HepG2 (cell line): Measurements from ENCODE around the gene DAD1. TPM values are rescaled to one million over a fixed set of nuclear protein-coding genes. Genes with fewer than 3 reads are reported as not detected.
A peak's percentile ranks its signal among the peaks of the same experiment; 100 is the strongest.

Source experiments
- HOXA5 ChIP-seq: sonication (generic); formaldehyde crosslinking; IDR thresholded peaks from 2 replicates; pipeline ENCODE4 v1.4.0; 2020; ENCODE audit warnings: missing genetic modification reagents
- MIXL1 ChIP-seq: IDR thresholded peaks from 2 replicates; pipeline ENCODE4 v1.6.1; 2016
- NBN ChIP-seq: fragments of 450-650 bp; conservative IDR thresholded peaks from 2 replicates; pipeline ENCODE4 v1.6.1; 2017
- PCBP2 ChIP-seq: fragments of 200-400 bp; formaldehyde crosslinking; optimal IDR thresholded peaks from 2 replicates; pipeline ENCODE3; 2018; ENCODE audit warnings: low read length, low read depth; ENCODE audit not compliant: poor library complexity, severe bottlenecking
- RAD51 ChIP-seq: fragments of 450-650 bp; IDR thresholded peaks from 2 replicates; pipeline ENCODE4 v1.6.1; 2016; ENCODE audit warnings: borderline replicate concordance
- ZNF326 ChIP-seq: sonication (generic); formaldehyde crosslinking; IDR thresholded peaks from 2 replicates; pipeline ENCODE4 v1.4.0; 2020; ENCODE audit warnings: missing genetic modification reagents, borderline replicate concordance
- ZNF33B ChIP-seq: sonication (generic); formaldehyde crosslinking; IDR thresholded peaks from 2 replicates; pipeline ENCODE4 v1.5.1; 2020; ENCODE audit warnings: mild to moderate bottlenecking, missing genetic modification reagents
- ZNF530 ChIP-seq: sonication (generic); formaldehyde crosslinking; IDR thresholded peaks from 2 replicates; pipeline ENCODE4 v1.5.0; 2020; ENCODE audit warnings: low read depth, mild to moderate bottlenecking, missing genetic modification reagents
- polyA plus RNA-seq, 8 experiments: library from polyadenylated mRNA; depleted of rRNA in 3 of 8; stranded (reverse) in 7 of 8; unstranded in 1 of 8; fragments of >200 nt; fragmentation: Illumina TruSeq in 4 of 8; extraction: Trizol in 4 of 8; gene quantifications; 2 replicates each; pipeline versions ENCODE4 v1.2.1 to v1.2.3, GENCODE V29; 2011 to 2016; ENCODE audit warnings: low read depth in 4 of 8, missing spikeins in 1 of 8, mixed read lengths in 1 of 8; ENCODE audit not compliant: insufficient read depth in 1 of 8
- total RNA-seq, 5 experiments: library from RNA; depleted of rRNA; stranded (reverse); fragments of >200 nt; fragmentation: Illumina TruSeq; extraction: Trizol; gene quantifications; 2 replicates each; pipeline ENCODE4 v1.2.3, GENCODE V29; 2016; ENCODE audit warnings: low read depth in 1 of 5
- TF ChIP-seq, protein P1 (sequence below): sonication (generic); formaldehyde crosslinking; IDR thresholded peaks from 2 replicates; pipeline ENCODE4 v1.4.0; 2020; ENCODE audit warnings: missing genetic modification reagents
- TF ChIP-seq, protein P2 (sequence below): sonication (generic); formaldehyde crosslinking; IDR thresholded peaks from 2 replicates; pipeline ENCODE4 v1.8.1; 2023; ENCODE audit warnings: mild to moderate bottlenecking, missing genetic modification reagents
- TF ChIP-seq, protein P3 (sequence below): sonication (generic); formaldehyde crosslinking; IDR thresholded peaks from 2 replicates; pipeline ENCODE4 v1.4.0; 2020; ENCODE audit warnings: mild to moderate bottlenecking, low read depth, missing genetic modification reagents
- TF ChIP-seq, protein P4 (sequence below): sonication (generic); formaldehyde crosslinking; IDR thresholded peaks from 2 replicates; pipeline ENCODE4 v1.5.1; 2020; ENCODE audit warnings: missing genetic modification reagents, mild to moderate bottlenecking, borderline replicate concordance
- TF ChIP-seq, protein P5 (sequence below): sonication (generic); formaldehyde crosslinking; conservative IDR thresholded peaks from 2 replicates; pipeline ENCODE4 v1.4.0; 2020; ENCODE audit warnings: missing genetic modification reagents
- TF ChIP-seq, protein P6 (sequence below): IDR thresholded peaks from 2 replicates; pipeline ENCODE4 v1.6.1; 2016; ENCODE audit warnings: mild to moderate bottlenecking
- TF ChIP-seq, protein P7 (sequence below): sonication (generic); formaldehyde crosslinking; IDR thresholded peaks from 2 replicates; pipeline ENCODE4 v1.5.0; 2020; ENCODE audit warnings: mild to moderate bottlenecking, missing genetic modification reagents

DAD1 gene
- total and polyA plus RNA-seq, 2 of the 13 experiments (the other 11 are each of a cell fraction or from before 2014, with no cell fraction given) = 558 to 626 TPM

DNA sequence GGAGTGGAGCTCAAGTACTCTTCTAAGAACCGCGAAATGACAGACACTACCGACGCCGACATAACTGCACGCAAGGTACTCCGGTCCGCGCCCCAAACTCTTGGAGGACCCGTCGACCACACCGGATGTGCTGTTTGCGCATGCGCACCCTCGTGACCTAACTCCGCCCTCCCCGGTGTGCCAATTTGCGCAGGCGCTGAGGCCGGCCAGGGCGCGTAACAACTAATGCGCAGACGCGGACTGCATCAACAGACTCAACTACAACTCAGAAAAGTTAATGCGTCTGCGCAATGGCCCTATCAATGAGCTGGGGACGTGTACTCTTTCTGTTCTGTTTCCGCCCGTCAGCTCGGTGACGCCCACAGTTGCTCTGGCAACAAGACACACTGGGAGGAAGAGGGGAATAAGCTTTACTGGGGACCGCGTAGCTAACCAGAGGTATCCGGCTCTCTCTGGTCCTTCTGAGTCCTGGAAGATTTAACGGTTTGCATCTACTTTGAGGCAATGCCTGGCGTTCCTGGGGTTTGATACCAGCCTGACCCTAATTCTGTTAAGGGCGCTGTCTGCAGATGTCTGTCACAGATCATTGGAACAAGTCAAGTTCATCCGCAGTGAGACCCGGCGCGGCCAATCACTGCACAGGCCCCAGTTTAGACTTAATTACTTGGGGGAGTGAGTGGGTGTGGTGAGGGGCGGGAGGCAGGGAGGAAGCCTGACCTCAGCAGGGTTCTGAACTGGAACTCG is at the start of gene DAD1 (continued):
- TF ChIP-seq, protein P1, sequence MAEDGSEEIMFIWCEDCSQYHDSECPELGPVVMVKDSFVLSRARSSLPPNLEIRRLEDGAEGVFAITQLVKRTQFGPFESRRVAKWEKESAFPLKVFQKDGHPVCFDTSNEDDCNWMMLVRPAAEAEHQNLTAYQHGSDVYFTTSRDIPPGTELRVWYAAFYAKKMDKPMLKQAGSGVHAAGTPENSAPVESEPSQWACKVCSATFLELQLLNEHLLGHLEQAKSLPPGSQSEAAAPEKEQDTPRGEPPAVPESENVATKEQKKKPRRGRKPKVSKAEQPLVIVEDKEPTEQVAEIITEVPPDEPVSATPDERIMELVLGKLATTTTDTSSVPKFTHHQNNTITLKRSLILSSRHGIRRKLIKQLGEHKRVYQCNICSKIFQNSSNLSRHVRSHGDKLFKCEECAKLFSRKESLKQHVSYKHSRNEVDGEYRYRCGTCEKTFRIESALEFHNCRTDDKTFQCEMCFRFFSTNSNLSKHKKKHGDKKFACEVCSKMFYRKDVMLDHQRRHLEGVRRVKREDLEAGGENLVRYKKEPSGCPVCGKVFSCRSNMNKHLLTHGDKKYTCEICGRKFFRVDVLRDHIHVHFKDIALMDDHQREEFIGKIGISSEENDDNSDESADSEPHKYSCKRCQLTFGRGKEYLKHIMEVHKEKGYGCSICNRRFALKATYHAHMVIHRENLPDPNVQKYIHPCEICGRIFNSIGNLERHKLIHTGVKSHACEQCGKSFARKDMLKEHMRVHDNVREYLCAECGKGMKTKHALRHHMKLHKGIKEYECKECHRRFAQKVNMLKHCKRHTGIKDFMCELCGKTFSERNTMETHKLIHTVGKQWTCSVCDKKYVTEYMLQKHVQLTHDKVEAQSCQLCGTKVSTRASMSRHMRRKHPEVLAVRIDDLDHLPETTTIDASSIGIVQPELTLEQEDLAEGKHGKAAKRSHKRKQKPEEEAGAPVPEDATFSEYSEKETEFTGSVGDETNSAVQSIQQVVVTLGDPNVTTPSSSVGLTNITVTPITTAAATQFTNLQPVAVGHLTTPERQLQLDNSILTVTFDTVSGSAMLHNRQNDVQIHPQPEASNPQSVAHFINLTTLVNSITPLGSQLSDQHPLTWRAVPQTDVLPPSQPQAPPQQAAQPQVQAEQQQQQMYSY (CRISPR knock-in tag) = no peak
- TF ChIP-seq MIXL1 (CRISPR knock-in tag) (peak; percentile 71), ZNF326 (CRISPR knock-in tag) (no peak; the same call in 1 of the 2 replicates), ZNF530 (CRISPR knock-in tag) (no peak), NBN (no peak), PCBP2 (no peak), HOXA5 (CRISPR knock-in tag) (peak; percentile 46), ZNF33B (CRISPR knock-in tag) (peak; percentile 94), RAD51 (no peak)
- TF ChIP-seq, protein P2, sequence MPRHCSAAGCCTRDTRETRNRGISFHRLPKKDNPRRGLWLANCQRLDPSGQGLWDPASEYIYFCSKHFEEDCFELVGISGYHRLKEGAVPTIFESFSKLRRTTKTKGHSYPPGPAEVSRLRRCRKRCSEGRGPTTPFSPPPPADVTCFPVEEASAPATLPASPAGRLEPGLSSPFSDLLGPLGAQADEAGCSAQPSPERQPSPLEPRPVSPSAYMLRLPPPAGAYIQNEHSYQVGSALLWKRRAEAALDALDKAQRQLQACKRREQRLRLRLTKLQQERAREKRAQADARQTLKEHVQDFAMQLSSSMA = no peak; the same call in 1 of the 2 replicates
- TF ChIP-seq, protein P3, sequence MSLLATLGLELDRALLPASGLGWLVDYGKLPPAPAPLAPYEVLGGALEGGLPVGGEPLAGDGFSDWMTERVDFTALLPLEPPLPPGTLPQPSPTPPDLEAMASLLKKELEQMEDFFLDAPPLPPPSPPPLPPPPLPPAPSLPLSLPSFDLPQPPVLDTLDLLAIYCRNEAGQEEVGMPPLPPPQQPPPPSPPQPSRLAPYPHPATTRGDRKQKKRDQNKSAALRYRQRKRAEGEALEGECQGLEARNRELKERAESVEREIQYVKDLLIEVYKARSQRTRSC (CRISPR knock-in tag) = 0 out of 2 replicates have a peak, but pooled peaks have one; percentile 52
- TF ChIP-seq, protein P4, sequence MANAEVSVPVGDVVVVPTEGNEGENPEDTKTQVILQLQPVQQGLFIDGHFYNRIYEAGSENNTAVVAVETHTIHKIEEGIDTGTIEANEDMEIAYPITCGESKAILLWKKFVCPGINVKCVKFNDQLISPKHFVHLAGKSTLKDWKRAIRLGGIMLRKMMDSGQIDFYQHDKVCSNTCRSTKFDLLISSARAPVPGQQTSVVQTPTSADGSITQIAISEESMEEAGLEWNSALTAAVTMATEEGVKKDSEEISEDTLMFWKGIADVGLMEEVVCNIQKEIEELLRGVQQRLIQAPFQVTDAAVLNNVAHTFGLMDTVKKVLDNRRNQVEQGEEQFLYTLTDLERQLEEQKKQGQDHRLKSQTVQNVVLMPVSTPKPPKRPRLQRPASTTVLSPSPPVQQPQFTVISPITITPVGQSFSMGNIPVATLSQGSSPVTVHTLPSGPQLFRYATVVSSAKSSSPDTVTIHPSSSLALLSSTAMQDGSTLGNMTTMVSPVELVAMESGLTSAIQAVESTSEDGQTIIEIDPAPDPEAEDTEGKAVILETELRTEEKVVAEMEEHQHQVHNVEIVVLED (CRISPR knock-in tag) = peak; percentile 74
- TF ChIP-seq, protein P5, sequence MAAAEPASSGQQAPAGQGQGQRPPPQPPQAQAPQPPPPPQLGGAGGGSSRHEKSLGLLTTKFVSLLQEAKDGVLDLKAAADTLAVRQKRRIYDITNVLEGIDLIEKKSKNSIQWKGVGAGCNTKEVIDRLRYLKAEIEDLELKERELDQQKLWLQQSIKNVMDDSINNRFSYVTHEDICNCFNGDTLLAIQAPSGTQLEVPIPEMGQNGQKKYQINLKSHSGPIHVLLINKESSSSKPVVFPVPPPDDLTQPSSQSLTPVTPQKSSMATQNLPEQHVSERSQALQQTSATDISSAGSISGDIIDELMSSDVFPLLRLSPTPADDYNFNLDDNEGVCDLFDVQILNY (CRISPR knock-in tag) = peak; percentile 61; the same call in 1 of the 2 replicates
- TF ChIP-seq, protein P6, sequence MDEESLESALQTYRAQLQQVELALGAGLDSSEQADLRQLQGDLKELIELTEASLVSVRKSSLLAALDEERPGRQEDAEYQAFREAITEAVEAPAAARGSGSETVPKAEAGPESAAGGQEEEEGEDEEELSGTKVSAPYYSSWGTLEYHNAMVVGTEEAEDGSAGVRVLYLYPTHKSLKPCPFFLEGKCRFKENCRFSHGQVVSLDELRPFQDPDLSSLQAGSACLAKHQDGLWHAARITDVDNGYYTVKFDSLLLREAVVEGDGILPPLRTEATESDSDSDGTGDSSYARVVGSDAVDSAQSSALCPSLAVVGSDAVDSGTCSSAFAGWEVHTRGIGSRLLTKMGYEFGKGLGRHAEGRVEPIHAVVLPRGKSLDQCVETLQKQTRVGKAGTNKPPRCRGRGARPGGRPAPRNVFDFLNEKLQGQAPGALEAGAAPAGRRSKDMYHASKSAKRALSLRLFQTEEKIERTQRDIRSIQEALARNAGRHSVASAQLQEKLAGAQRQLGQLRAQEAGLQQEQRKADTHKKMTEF = peak; percentile 93
- TF ChIP-seq, protein P7, sequence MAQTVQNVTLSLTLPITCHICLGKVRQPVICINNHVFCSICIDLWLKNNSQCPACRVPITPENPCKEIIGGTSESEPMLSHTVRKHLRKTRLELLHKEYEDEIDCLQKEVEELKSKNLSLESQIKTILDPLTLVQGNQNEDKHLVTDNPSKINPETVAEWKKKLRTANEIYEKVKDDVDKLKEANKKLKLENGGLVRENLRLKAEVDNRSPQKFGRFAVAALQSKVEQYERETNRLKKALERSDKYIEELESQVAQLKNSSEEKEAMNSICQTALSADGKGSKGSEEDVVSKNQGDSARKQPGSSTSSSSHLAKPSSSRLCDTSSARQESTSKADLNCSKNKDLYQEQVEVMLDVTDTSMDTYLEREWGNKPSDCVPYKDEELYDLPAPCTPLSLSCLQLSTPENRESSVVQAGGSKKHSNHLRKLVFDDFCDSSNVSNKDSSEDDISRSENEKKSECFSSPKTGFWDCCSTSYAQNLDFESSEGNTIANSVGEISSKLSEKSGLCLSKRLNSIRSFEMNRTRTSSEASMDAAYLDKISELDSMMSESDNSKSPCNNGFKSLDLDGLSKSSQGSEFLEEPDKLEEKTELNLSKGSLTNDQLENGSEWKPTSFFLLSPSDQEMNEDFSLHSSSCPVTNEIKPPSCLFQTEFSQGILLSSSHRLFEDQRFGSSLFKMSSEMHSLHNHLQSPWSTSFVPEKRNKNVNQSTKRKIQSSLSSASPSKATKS (CRISPR knock-in tag) = no peak
